ENCODE measurements around the gene EFCAB8.

The EFCAB8 gene, protein sequence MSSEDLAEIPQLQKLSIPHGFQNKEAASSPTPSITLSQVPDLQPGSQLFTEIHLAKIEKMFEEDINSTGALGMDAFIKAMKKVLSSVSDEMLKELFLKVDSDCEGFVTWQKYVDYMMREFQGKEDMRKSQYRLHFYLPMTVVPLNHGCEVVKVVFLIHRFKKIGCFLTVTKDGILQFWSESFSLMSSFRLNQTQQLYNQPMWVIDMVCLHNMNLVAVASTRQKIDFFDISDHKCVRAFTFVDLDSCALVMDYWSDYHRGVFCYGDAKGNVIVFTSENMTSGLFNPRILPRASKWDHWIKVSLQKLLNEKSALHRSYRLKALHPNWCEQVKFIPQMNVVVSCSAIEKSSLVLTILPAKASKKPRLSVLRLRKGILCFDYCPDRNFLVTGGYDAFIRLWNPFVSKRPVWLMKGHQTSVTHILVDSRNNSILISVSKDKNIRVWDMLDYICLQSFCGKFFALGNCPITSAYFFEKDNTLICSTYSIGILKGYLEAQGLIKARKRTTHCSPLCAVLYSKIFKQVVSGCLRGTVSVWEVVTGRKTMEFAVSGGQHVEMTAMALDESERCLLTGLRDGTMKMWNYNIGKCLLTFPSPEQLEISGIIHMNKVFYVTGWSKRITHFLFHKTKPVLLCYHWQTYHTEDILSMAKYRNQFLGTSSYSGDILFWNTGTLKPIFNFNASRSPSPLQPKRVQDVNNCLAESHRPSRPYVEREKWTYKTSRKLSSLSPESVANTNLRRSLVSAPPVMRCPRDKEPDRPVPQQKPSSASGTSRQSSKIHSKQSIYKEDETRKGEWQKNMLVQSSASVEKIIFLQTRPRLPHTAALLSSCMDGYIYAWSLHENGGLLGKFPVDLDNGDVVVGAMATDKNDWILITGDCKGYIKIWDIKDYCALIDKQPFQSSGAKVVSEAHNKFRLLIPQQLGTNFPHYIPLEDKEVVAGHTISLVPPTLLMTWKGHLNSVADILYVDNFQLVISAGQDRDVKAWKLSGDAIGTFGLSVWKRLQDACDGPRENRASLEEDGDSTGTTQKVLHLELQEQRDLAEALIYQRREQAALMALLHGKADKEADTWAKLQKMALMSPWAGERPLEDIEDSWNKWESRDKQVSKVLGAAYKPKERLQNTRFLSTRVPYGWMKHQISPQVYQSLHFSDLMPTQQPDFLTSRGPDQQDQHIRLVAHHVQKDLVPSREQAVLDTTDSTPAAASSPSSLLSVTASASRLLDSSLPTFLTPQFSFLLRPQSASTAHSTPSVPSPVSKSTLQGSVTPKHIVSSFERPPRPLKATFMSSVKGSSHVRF

DNA sequence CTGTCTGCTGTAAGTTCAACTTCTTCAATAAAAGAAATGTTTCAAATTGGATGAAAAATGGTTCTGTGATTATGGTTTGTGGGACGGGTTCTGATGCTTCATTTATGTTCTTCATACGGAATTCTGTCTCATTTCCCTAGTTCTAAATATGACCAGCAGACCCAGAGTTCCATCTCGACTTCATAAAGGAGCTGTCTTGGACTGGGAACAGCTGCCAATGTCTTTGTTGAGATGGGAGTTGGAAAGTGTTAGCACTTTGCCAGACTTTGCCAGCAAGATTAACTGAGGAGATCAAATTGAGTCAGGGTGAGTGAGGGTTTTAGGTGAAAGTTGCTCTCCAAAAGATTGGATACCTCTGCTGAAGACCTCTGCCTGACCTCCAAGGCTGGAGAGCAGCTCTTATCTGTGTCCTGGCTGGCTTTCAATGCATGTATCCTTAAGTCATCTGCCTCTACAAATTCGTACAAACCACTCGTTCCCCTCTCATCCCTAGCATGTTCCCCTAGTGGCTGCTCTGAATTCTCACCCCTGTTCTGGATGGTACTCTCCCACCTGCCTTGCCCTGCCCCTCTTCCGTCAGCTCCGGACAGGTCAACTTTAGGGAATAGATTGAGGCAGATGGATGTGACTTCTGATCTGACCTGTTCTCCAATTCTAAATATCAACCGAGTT, at the start of gene EFCAB8:
TSS of gene EFCAB8 (plus strand) at position 223 of the 672 bp plus-strand sequence. CDS start 4,870 bp downstream, outside the sequence.
- H3K4me3 ChIP-seq (replicated peaks; ENCODE audit: low read depth, low read length), result no peak within 1 kb of the TSS
- DNase-seq (ENCODE audit: low read depth), result no peak
- TF ChIP-seq, protein P1, sequence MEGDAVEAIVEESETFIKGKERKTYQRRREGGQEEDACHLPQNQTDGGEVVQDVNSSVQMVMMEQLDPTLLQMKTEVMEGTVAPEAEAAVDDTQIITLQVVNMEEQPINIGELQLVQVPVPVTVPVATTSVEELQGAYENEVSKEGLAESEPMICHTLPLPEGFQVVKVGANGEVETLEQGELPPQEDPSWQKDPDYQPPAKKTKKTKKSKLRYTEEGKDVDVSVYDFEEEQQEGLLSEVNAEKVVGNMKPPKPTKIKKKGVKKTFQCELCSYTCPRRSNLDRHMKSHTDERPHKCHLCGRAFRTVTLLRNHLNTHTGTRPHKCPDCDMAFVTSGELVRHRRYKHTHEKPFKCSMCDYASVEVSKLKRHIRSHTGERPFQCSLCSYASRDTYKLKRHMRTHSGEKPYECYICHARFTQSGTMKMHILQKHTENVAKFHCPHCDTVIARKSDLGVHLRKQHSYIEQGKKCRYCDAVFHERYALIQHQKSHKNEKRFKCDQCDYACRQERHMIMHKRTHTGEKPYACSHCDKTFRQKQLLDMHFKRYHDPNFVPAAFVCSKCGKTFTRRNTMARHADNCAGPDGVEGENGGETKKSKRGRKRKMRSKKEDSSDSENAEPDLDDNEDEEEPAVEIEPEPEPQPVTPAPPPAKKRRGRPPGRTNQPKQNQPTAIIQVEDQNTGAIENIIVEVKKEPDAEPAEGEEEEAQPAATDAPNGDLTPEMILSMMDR (IDR thresholded peaks at IDR 0.05; ENCODE audit: low read length, missing control alignments), result no peak

DNA sequence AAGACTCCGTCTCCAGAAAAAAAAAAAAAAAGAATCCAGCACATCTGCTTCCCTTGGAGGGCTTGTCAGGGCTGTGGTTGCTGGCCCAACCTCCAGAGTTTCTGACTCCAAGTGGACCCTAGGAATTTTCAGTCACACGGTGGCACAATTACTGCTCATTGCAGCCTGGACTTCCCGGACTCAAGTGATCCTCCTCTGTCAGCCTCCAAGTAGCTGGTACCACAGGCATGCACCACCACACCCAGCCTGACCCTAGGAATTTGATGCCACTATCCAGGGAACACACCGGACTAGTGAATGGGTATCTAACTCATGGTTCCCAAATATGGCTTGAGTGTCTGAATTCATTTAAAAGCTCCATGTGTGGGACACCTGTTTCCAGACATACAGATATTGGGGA, 48.8 kb upstream of the EFCAB8 start:
- H3K4me3 ChIP-seq (replicated peaks; ENCODE audit: low read depth, low read length), result no peak overlapping the region
- DNase-seq (ENCODE audit: low read depth), result no peak
- TF ChIP-seq, protein P1 (IDR thresholded peaks at IDR 0.05; ENCODE audit: low read length, missing control alignments), result no peak

DNA sequence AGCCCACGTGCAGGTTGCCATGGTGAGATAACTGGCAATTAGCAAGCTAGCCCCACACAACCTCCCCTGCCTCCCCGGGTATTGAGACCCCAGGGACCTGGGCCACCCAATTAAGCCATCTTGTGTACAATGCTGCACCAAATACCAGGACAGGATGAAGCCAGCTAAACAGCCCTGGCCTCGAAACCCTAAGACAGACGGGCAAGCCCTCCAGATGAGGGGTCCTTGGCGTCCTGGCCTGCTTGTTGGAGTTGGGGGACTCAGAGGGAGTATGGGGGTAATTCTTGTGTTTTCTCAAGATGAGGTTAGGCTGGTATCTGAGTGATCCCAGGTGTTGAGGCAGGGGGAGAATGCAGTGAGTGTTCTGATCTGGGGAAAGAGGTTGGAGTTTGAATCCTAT, 47.8 kb upstream of the EFCAB8 start:
- no peak overlapping the region for H3K4me3 ChIP-seq (replicated peaks; ENCODE audit: low read depth, low read length)
- TF ChIP-seq, protein P1 (IDR thresholded peaks at IDR 0.05; ENCODE audit: low read length, missing control alignments), result no peak
- DNase-seq (ENCODE audit: low read depth), result no peak

DNA sequence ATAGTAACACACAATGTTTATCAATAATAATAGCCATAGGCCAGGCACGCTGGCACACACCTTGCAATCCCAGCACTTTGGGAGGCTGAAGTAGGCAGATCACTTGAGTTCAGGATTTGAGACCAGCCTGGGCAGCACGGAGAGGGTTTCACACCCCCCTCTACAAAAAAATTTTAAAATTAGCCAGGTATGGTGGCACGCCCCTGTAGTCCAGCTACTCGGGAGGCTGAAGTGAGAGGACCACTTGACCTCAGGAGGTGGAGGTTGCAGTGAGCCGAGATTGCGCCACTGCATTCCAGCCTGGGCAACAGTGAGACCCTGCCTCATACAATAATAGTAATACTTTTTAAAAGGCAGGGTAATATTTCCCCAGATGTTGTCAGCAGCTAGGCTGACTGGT, 46.8 kb upstream of the EFCAB8 start:
- no peak for DNase-seq (ENCODE audit: low read depth)
- TF ChIP-seq, protein P1 (IDR thresholded peaks at IDR 0.05; ENCODE audit: low read length, missing control alignments), result no peak
- no peak overlapping the region for H3K4me3 ChIP-seq (replicated peaks; ENCODE audit: low read depth, low read length)

DNA sequence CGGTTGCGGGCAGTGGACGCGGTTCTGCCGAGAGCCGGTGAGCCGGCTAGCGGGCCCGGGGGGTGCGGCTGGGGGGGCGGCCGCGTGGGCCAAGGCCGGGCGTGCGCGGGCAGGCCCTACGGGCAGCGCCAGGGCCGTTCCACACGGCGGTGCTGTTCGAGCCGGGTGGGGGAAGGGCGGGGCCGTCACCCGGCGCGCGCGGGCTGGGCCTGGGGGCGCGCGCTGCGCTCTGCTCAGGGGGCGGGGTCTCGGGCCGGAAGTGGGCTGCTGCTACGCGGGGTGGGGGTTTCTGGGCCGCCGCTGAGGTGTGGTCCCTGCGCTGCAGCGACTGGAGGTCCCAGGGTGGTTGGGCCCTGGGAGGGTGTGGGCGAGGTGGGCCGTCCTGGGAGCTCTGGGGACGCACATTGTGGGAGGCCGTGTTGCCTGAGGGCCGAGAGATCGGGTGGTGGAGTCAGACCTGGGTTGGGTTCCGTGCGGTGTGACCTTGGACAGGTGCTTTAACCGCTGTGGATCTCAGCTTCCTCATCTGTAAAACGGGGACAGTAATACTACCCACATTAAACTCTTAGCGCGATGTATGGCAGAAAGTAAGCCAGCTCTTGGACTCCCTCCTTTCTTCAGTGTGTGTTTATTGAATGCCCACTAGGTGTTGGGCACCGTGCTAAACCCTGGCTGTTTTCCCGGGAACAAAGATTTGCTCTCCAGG, 38.6 kb upstream of the EFCAB8 start:
- peak; percentile 56 for DNase-seq (ENCODE audit: low read depth)
- H3K4me3 ChIP-seq (replicated peaks; ENCODE audit: low read depth, low read length), result peak overlapping the region; percentile 92
- TF ChIP-seq, protein P1 (IDR thresholded peaks at IDR 0.05; ENCODE audit: low read length, missing control alignments), result peak; percentile 9

Measured in fibroblast of pulmonary artery (primary cell).